Upper lobe of left lung (tissue), 4 donors: ENCODE data around the gene FER.

ENCODE experiments used
- CTCF ChIP-seq, 6 experiments: fragments of 450-650 bp in 4 of 6; fragments of 200-600 bp in 2 of 6; sonication (generic) in 2 of 6; IDR thresholded peaks; one replicate each; pipeline ENCODE4 v1.5.1; 2016 to 2019; ENCODE audit warnings: antibody characterized with exemption in 6 of 6
- EP300 ChIP-seq, 4 donors: sonication (generic); formaldehyde crosslinking; IDR thresholded peaks; one replicate each; pipeline ENCODE4 v1.5.1; 2017; ENCODE audit warnings: antibody characterized with exemption in 4 of 4, control low read depth in 2 of 4
- POLR2A ChIP-seq, 4 donors: fragments of 450-650 bp; IDR thresholded peaks; one replicate each; pipeline ENCODE4 v1.5.1; 2016 to 2017; ENCODE audit warnings: antibody characterized with exemption in 4 of 4, mild to moderate bottlenecking in 2 of 4
- POLR2AphosphoS5 ChIP-seq, 2 donors: sonication (generic); formaldehyde crosslinking; IDR thresholded peaks; one replicate each; pipeline ENCODE4 v1.5.1; 2017; ENCODE audit warnings: antibody characterized with exemption in 2 of 2

DNA sequence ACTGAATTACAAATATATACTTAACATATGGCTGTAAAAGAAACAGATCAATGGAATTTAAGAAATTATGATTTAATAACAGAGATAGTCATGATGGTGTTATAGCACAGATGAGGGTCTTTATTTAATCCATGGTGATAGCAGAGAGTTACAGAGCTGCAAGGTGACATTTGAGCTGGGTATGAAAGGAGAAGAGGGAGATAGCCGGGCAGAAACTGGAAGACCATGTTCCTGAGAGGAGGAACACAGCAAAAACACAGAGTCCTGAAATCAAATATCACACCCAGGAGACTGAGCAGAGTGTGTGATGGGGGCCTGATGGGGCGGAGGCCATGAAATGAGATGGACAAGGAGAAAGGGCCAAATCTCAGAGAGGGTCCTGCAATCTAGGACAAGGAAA lies 498.7 kb downstream of the FER start:
- no peak for TF ChIP-seq POLR2A (IDR thresholded peaks at IDR 0.05)
- no peak for TF ChIP-seq CTCF (IDR thresholded peaks at IDR 0.05)
- TF ChIP-seq EP300 (IDR thresholded peaks at IDR 0.05): no peak
- no peak for TF ChIP-seq POLR2AphosphoS5 (IDR thresholded peaks at IDR 0.05)
